Measurements from ENCODE around the gene RSRC1. TPM values are rescaled to one million over a fixed set of nuclear protein-coding genes. Genes with fewer than 3 reads are reported as not detected.

Gene RSRC1
- total and polyA plus RNA-seq, 8 donors = 7.7 to 19.9 (median 10.2) TPM

- no peak for FAIRE-seq
- no peaks in the 10 kb centered on the region for H3K4me1 ChIP-seq
- WGBS, 2 donors = 87 to 93% methylated on average over 4 of the region's 4 CpGs
- intact Hi-C loops (cut with DNase I) = no loop called here
- H3K27me3 ChIP-seq = no peaks in the 10 kb centered on the region
- TF ChIP-seq CTCF (IDR thresholded peaks at IDR 0.05) = no peak
- H3K27ac ChIP-seq = no peak overlapping the region
- no peak for DNase-seq
- peak in 1 of 4 donors; percentile 47 for ATAC-seq
- H3K4me3 ChIP-seq = no peak overlapping the region
- H3K36me3 ChIP-seq = no peaks in the 10 kb centered on the region
- no peaks in the 10 kb centered on the region for H3K9me3 ChIP-seq
These were observed 242.7 kb downstream of the RSRC1 start for GRCh38 chr3:158352551-158352950.

GRCh38 chr3:158354713-158355112 lies 244.8 kb downstream of the RSRC1 start:
- TF ChIP-seq CTCF (IDR thresholded peaks at IDR 0.05) = no peak
- Histone ChIP-seq H3K27me3 (no peaks in the 10 kb centered on the region), H3K36me3 (no peaks in the 10 kb centered on the region), H3K4me1 (no peaks in the 10 kb centered on the region), H3K27ac (no peak overlapping the region), H3K9me3 (no peaks in the 10 kb centered on the region), H3K4me3 (no peak overlapping the region)
- no peak for DNase-seq
- no peak for ATAC-seq
- WGBS, 2 donors = 85% methylated on average over 2 of the region's 2 CpGs
- intact Hi-C loops (cut with DNase I) = no loop called here
- no peak for FAIRE-seq

GRCh38 chr3:158355623-158356588 lies 246.0 kb downstream of the RSRC1 start:
- H3K9me3 ChIP-seq = no peaks in the 10 kb centered on the region
- TF ChIP-seq CTCF (IDR thresholded peaks at IDR 0.05) = no peak
- 95 to 96% methylated on average over 4 of the region's 4 CpGs for WGBS, 2 donors
- no peaks in the 10 kb centered on the region for H3K27me3 ChIP-seq
- no peak overlapping the region for H3K27ac ChIP-seq
- H3K36me3 ChIP-seq = no peaks in the 10 kb centered on the region
- intact Hi-C loops (cut with DNase I) = no loop called here
- no peak for ATAC-seq
- no peak overlapping the region for H3K4me3 ChIP-seq
- no peaks in the 10 kb centered on the region for H3K4me1 ChIP-seq
- peak; percentile 59 for FAIRE-seq
- no peak for DNase-seq

GRCh38 chr3:158359339-158359738 lies 249.4 kb downstream of the RSRC1 start:
- ATAC-seq (no peak), DNase-seq (no peak), FAIRE-seq (no peak)
- H3K4me1 ChIP-seq = no peaks in the 10 kb centered on the region
- H3K9me3 ChIP-seq = no peaks in the 10 kb centered on the region
- no peaks in the 10 kb centered on the region for H3K27me3 ChIP-seq
- TF ChIP-seq CTCF (IDR thresholded peaks at IDR 0.05) = no peak
- 80 to 86% methylated on average over 6 of the region's 6 CpGs for WGBS, 2 donors
- H3K4me3 ChIP-seq = no peak overlapping the region
- H3K27ac ChIP-seq = no peak overlapping the region
- intact Hi-C loops (cut with DNase I) = no loop called here
- no peaks in the 10 kb centered on the region for H3K36me3 ChIP-seq
